K562 (cell line): ENCODE results near the gene RTN4. TPM values are rescaled to one million over a fixed set of nuclear protein-coding genes. Genes with fewer than 3 reads are reported as not detected.
A peak's percentile ranks its signal among the peaks of the same experiment; 100 is the strongest.

Experiments used
- ATAC-seq: fragments of 200-7000 bp; cut with Tn5 transposase; 3 replicates; pipeline ENCODE4 v1.9.1; 2020; ENCODE audit warnings: moderate library complexity
- BruUV-seq: library from RNA; stranded (reverse); fragments of 400-500 nt; replicated peaks from 2 replicates; lab custom pipeline; 2021; lab: Mats Ljungman, UMichigan
- CTCF ChIA-PET: fragments of 300-600 bp; formaldehyde crosslinking; extraction: SDS; loops from one replicate; lab custom pipeline; 2021; ENCODE audit warnings: low intra/inter-chr PET ratio; lab: Yijun Ruan, JAX
- POLR2A ChIA-PET: fragments of 300-600, 350-650 bp; sonication (Branson Sonifier 250); formaldehyde crosslinking; extraction: SDS; loops from one replicate; lab custom pipeline; 2021; ENCODE audit warnings: antibody characterized with exemption, inconsistent platforms; lab: Yijun Ruan, JAX
- DNase-seq, 4 experiments: peaks; one replicate each; pipeline versions ENCODE4 v3.0.0 to v3.0.0-alpha.2; 2011 to 2018; ENCODE audit warnings: low spot score in 3 of 4, mixed read lengths in 3 of 4; ENCODE audit errors: extremely low read depth in 1 of 4
- FAIRE-seq: peaks from 2 replicates; lab custom pipeline; 2011; peaks lifted over from hg19 to GRCh38; lab: Jason Lieb, UNC
- H2AFZ ChIP-seq: 2 replicates; pipeline ENCODE4 v1.6.0; 2011; ENCODE audit warnings: low read depth, low read length, control low read depth, inconsistent platforms
- H3K27ac ChIP-seq: fragments of 200-600 bp; 3 replicates; pipeline ENCODE4 v1.8.0; 2011; ENCODE audit warnings: low read depth, mild to moderate bottlenecking, control low read depth, inconsistent platforms, low read length, moderate library complexity, mixed read lengths; ENCODE audit errors: extremely low read depth
- H3K27me3 ChIP-seq, 2 experiments: fragments of 300-600 bp in 1 of 2; 2 replicates in 1 of 2; 3 replicates in 1 of 2; pipeline versions ENCODE4 v1.6.0 to v1.8.0; 2011; ENCODE audit warnings: inconsistent platforms in 2 of 2, low read length in 2 of 2, mild to moderate bottlenecking in 1 of 2, mixed read lengths in 1 of 2, moderate library complexity in 1 of 2; ENCODE audit not compliant: control insufficient read depth in 2 of 2, insufficient read depth in 2 of 2
- H3K36me3 ChIP-seq: fragments of 300-600 bp; 3 replicates; pipeline ENCODE4 v1.8.0; 2011; ENCODE audit warnings: mild to moderate bottlenecking, low read length, inconsistent platforms; ENCODE audit not compliant: control insufficient read depth, insufficient read depth
- H3K4me1 ChIP-seq, 2 experiments: fragments of 200-600 bp in 1 of 2; replicated peaks in 1 of 2; 2 replicates in 1 of 2; 3 replicates in 1 of 2; pipeline versions ENCODE4 v1.5.1 to v1.8.0; 2011; ENCODE audit warnings: inconsistent platforms in 2 of 2, low read length in 2 of 2, mild to moderate bottlenecking in 1 of 2, mixed read lengths in 1 of 2, moderate library complexity in 1 of 2; ENCODE audit not compliant: control insufficient read depth in 2 of 2, insufficient read depth in 2 of 2
- H3K4me2 ChIP-seq: 2 replicates; pipeline ENCODE4 v1.6.1; 2011; ENCODE audit warnings: low read length, control low read depth, inconsistent platforms, mixed read lengths; ENCODE audit not compliant: insufficient read depth
- H3K4me3 ChIP-seq: fragments of 200-600 bp; sonication (generic), shearing (Covaris generic); 2 replicates; pipeline ENCODE4 v1.5.1; 2016; ENCODE audit warnings: control low read depth, inconsistent platforms
- H3K79me2 ChIP-seq: fragments of 200-600 bp; 3 replicates; pipeline ENCODE4 v1.8.0; 2011; ENCODE audit warnings: low read length, inconsistent platforms; ENCODE audit not compliant: control insufficient read depth, insufficient read depth
- H3K9ac ChIP-seq, 2 experiments: 2 replicates each; pipeline versions ENCODE4 v1.6.0 to v1.6.1; 2011; ENCODE audit warnings: low read depth in 2 of 2, low read length in 2 of 2, control low read depth in 1 of 2, inconsistent platforms in 1 of 2, mild to moderate bottlenecking in 1 of 2, mixed read lengths in 1 of 2; ENCODE audit not compliant: insufficient read depth in 1 of 2
- H3K9me1 ChIP-seq: one replicate; pipeline ENCODE4 v1.6.0; 2011; ENCODE audit warnings: inconsistent platforms, mild to moderate bottlenecking, low read length, moderate library complexity; ENCODE audit not compliant: control insufficient read depth, insufficient read depth
- H3K9me3 ChIP-seq: replicated peaks from 2 replicates; pipeline ENCODE4 v1.5.1; 2011; ENCODE audit warnings: low read depth, low read length, inconsistent platforms; ENCODE audit not compliant: control insufficient read depth, insufficient read depth
- H4K20me1 ChIP-seq: replicated peaks from 2 replicates; pipeline ENCODE4 v1.6.1; 2011; ENCODE audit warnings: low read length, inconsistent platforms, mixed read lengths; ENCODE audit not compliant: control insufficient read depth, insufficient read depth
- BHLHE40 ChIP-seq: IDR thresholded peaks from 2 replicates; pipeline ENCODE4 v1.6.1; 2011; ENCODE audit warnings: low read length, improper control_type of control experiment
- ELF4 ChIP-seq: fragments of 450-650 bp; formaldehyde crosslinking; IDR thresholded peaks from 2 replicates; pipeline ENCODE4 v1.4.0; 2022; ENCODE audit warnings: missing genetic modification characterization
- MEIS2 ChIP-seq: fragments of 450-650 bp; IDR thresholded peaks from 2 replicates; pipeline ENCODE4 v1.6.1; 2014; ENCODE audit warnings: mild to moderate bottlenecking; ENCODE audit not compliant: partially characterized antibody
- POLR2AphosphoS2 ChIP-seq: IDR thresholded peaks from 2 replicates; pipeline ENCODE4 v1.6.1; 2012; ENCODE audit warnings: low read length, improper control_type of control experiment
- POLR2AphosphoS5 ChIP-seq: IDR thresholded peaks from 2 replicates; pipeline ENCODE4 v1.6.1; 2011; ENCODE audit warnings: mild to moderate bottlenecking, low read depth, low read length, moderate library complexity; ENCODE audit not compliant: control insufficient read depth, insufficient read depth
- POLR2G ChIP-seq: fragments of 200-400 bp; formaldehyde crosslinking; IDR thresholded peaks from 2 replicates; pipeline ENCODE4 v1.6.1; 2017; ENCODE audit warnings: low read depth, mild to moderate bottlenecking, antibody characterized with exemption, low read length, moderate library complexity
- RBFOX2 ChIP-seq: fragments of 200-400 bp; formaldehyde crosslinking; IDR thresholded peaks from 2 replicates; pipeline ENCODE4 v1.6.1; 2017; ENCODE audit warnings: low read depth, mild to moderate bottlenecking, low read length, moderate library complexity
- RUNX1 ChIP-seq: sonication (generic); IDR thresholded peaks from 2 replicates; pipeline ENCODE4 v1.6.1; 2016; ENCODE audit warnings: antibody characterized with exemption, low read depth
- TAF15 ChIP-seq: fragments of 200-400 bp; formaldehyde crosslinking; IDR thresholded peaks from 2 replicates; pipeline ENCODE4 v1.6.1; 2017; ENCODE audit warnings: mild to moderate bottlenecking, low read depth, low read length, moderate library complexity
- ZNF436 ChIP-seq: fragments of 250-450, 450-650 bp; sonication (Bioruptor Pico); formaldehyde crosslinking; IDR thresholded peaks from 2 replicates; pipeline ENCODE4 v1.7.0; 2020; ENCODE audit warnings: mild to moderate bottlenecking
- WGBS: fragments of 100-300 bp; shearing (Covaris generic); methylation state at CpG from one replicate; pipeline ENCODE4 v1.1.6; 2016; ENCODE audit warnings: low coverage, mixed read lengths; ENCODE audit not compliant: insufficient coverage; ENCODE audit errors: missing lambda C conversion rate; 5-methylcytosine and 5-hydroxymethylcytosine counted together
- in situ Hi-C: fragments of 300-500 bp; cut with MboI; formaldehyde crosslinking; loops from 4 replicates; pipeline ENCODE4 v1.15.0; 2018; ENCODE audit warnings: inconsistent platforms, mixed read lengths
- intact Hi-C: fragments of 100-400 bp; cut with micrococcal nuclease; formaldehyde crosslinking; loops from 2 replicates; pipeline ENCODE4 v1.14.2; 2022
- polyA plus RNA-seq, 8 experiments: library from polyadenylated mRNA; depleted of rRNA in 4 of 8; stranded (reverse) in 5 of 8; unstranded in 3 of 8; fragments of >200 nt; fragmentation: Nextera tagmentation in 2 of 8; fragmentation: Illumina TruSeq in 1 of 8; extraction: Ambion mirVana in 2 of 8; extraction: Trizol in 1 of 8; gene quantifications; 2 replicates each; pipeline versions ENCODE4 v1.2.1 to v1.2.3, GENCODE V29; 2011 to 2014; ENCODE audit warnings: inconsistent platforms in 1 of 8, missing spikeins in 1 of 8
- total RNA-seq, 7 experiments: library from RNA; depleted of rRNA in 6 of 7; stranded (reverse); fragments of >200 nt in 6 of 7; fragmentation: Illumina TruSeq in 2 of 7; extraction: Trizol in 2 of 7; gene quantifications; 2 replicates each; pipeline versions ENCODE4 v1.2.1 to v1.2.3, GENCODE V29; 2011 to 2021; ENCODE audit warnings: low replicate concordance in 1 of 7
- TF ChIP-seq, protein P1 (sequence below): sonication (generic); formaldehyde crosslinking; IDR thresholded peaks from 2 replicates; pipeline ENCODE4 v1.5.0; 2020; ENCODE audit warnings: missing genetic modification reagents
- TF ChIP-seq, protein P2 (sequence below): fragments of 450-650 bp; formaldehyde crosslinking; IDR thresholded peaks from 2 replicates; pipeline ENCODE4 v1.4.0; 2020; ENCODE audit warnings: mild to moderate bottlenecking, mixed read lengths
- TF ChIP-seq, protein P3 (sequence below): fragments of 450-650 bp; IDR thresholded peaks from 2 replicates; pipeline ENCODE4 v1.7.1; 2018; ENCODE audit warnings: mild to moderate bottlenecking, low read depth; ENCODE audit not compliant: partially characterized antibody
- TF ChIP-seq, protein P4 (sequence below): fragments of 250-450 bp; sonication (Bioruptor Pico); IDR thresholded peaks from 2 replicates; pipeline ENCODE4 v1.5.0; 2021

Gene RTN4
- total and polyA plus RNA-seq, 9 of the 15 experiments (the other 6 are each of a cell fraction or from before 2014, with no cell fraction given) = 73.0 to 248 (median 116) TPM

DNA sequence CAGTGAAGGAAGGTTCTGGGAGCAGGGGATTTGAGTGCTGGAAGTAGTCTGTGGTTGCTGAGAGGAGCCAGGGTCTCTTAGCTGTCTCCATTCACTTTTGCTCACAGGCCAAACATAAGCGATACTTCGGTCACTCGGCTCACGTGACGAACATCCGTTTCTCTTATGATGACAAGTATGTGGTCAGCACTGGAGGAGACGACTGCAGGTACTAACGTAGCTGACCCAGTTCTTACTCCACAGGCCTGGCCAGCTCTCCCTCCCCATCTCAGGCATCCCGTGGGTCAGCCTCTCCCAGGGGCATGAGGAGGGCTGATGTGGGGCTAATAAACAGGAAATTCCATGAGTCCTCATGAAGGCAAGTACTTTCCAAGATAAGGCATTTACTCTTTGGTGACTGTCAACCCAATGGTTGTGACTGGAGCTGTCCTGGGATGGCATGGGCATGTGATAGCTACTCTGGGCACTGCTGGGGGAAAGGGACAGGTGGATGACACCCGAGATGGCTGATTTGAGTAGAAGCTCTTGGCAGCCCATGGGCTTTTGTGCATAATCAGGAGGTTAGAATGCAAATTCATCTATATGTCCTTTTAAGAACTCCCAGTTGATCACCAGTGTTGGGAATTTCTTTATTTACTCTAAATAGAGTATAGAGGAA, 81.6 kb downstream of the RTN4 start:
- Histone ChIP-seq H3K4me2 (no peak overlapping the region), H3K27ac (no peak overlapping the region), H3K9me3 (no peaks in the 10 kb centered on the region), H3K9me1 (peaks cover 3% of the 10 kb centered on the region), H3K4me1 (peaks cover 0 to 7% of the 10 kb centered on the region in 2 experiments; a peak in 2 of 5 replicates), H3K4me3 (no peak overlapping the region), H3K27me3 (no peaks in the 10 kb centered on the region), H4K20me1 (no peaks in the 10 kb centered on the region; the same call in 1 of the 2 replicates), H3K36me3 (peaks cover 42% of the 10 kb centered on the region), H2AFZ (no peak overlapping the region), H3K9ac (no peak overlapping the region), H3K79me2 (peaks cover 3% of the 10 kb centered on the region; the same call in 1 of the 3 replicates)
- 49% methylated on average over 10 of the region's 10 CpGs for WGBS
- intact Hi-C loops (loop anchor here (5.0 kb wide), 1 partner anchor 199 kb away; no protein-coding TSS in a partner anchor), in situ Hi-C loops (no loop called here)
- POLR2A ChIA-PET = interaction anchor here (0.5 to 2.7 kb wide), 9 partner anchors 8 to 423 kb away, joined by 3 to 15 read pairs (median 3); no protein-coding TSS in a partner anchor
- ATAC-seq (peak; percentile 43), FAIRE-seq (no peak), DNase-seq (peak in 1 of 4 experiments; percentile 28)
- no TSS peak for BruUV-seq
- CTCF ChIA-PET = no interaction called here
- TF ChIP-seq BHLHE40 = peak; percentile 72
- TF ChIP-seq, protein P1, sequence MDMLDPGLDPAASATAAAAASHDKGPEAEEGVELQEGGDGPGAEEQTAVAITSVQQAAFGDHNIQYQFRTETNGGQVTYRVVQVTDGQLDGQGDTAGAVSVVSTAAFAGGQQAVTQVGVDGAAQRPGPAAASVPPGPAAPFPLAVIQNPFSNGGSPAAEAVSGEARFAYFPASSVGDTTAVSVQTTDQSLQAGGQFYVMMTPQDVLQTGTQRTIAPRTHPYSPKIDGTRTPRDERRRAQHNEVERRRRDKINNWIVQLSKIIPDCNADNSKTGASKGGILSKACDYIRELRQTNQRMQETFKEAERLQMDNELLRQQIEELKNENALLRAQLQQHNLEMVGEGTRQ (CRISPR knock-in tag) = peak; percentile 40
- TF ChIP-seq, protein P2, sequence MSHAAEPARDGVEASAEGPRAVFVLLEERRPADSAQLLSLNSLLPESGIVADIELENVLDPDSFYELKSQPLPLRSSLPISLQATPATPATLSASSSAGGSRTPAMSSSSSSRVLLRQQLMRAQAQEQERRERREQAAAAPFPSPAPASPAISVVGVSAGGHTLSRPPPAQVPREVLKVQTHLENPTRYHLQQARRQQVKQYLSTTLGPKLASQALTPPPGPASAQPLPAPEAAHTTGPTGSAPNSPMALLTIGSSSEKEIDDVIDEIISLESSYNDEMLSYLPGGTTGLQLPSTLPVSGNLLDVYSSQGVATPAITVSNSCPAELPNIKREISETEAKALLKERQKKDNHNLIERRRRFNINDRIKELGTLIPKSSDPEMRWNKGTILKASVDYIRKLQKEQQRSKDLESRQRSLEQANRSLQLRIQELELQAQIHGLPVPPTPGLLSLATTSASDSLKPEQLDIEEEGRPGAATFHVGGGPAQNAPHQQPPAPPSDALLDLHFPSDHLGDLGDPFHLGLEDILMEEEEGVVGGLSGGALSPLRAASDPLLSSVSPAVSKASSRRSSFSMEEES (CRISPR knock-in tag) = peak; percentile 67
- peak; percentile 42 for TF ChIP-seq POLR2G
- peak; percentile 43; the same call in 1 of the 2 replicates for TF ChIP-seq ELF4 (CRISPR knock-in tag)
- TF ChIP-seq, protein P3, sequence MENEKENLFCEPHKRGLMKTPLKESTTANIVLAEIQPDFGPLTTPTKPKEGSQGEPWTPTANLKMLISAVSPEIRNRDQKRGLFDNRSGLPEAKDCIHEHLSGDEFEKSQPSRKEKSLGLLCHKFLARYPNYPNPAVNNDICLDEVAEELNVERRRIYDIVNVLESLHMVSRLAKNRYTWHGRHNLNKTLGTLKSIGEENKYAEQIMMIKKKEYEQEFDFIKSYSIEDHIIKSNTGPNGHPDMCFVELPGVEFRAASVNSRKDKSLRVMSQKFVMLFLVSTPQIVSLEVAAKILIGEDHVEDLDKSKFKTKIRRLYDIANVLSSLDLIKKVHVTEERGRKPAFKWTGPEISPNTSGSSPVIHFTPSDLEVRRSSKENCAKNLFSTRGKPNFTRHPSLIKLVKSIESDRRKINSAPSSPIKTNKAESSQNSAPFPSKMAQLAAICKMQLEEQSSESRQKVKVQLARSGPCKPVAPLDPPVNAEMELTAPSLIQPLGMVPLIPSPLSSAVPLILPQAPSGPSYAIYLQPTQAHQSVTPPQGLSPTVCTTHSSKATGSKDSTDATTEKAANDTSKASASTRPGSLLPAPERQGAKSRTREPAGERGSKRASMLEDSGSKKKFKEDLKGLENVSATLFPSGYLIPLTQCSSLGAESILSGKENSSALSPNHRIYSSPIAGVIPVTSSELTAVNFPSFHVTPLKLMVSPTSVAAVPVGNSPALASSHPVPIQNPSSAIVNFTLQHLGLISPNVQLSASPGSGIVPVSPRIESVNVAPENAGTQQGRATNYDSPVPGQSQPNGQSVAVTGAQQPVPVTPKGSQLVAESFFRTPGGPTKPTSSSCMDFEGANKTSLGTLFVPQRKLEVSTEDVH = peak; percentile 26
- TF ChIP-seq RBFOX2 = no peak
- peak; percentile 44 for TF ChIP-seq POLR2AphosphoS2
- peak; percentile 62; the same call in 1 of the 2 replicates for TF ChIP-seq ZNF436 (CRISPR knock-in tag)
- TF ChIP-seq TAF15 = no peak
- TF ChIP-seq RUNX1 = no peak
- TF ChIP-seq, protein P4, sequence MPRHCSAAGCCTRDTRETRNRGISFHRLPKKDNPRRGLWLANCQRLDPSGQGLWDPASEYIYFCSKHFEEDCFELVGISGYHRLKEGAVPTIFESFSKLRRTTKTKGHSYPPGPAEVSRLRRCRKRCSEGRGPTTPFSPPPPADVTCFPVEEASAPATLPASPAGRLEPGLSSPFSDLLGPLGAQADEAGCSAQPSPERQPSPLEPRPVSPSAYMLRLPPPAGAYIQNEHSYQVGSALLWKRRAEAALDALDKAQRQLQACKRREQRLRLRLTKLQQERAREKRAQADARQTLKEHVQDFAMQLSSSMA (CRISPR knock-in tag) = 0 out of 2 replicates have a peak, but pooled peaks have one; percentile 10
- 0 out of 2 replicates have a peak, but pooled peaks have one; percentile 9 for TF ChIP-seq POLR2AphosphoS5
- peak; percentile 53 for TF ChIP-seq MEIS2
